GM12873 (cell line): ENCODE measurements around the gene CACNG6.

Experiments
- CTCF ChIP-seq: IDR thresholded peaks from 2 replicates; pipeline ENCODE4 v1.5.1; 2012; ENCODE audit warnings: low read depth, mild to moderate bottlenecking, moderate library complexity, low read length, control low read depth; ENCODE audit not compliant: insufficient read depth; ENCODE audit errors: missing control alignments

Gene CACNG6

GRCh38 chr19:53991224-53992113 lies at the start of gene CACNG6:
TSS of gene CACNG6 (plus strand) at chr19:53991637. CDS start at chr19:53992878, 1,241 bp downstream.
- TF ChIP-seq CTCF = no peak

GRCh38 chr19:53942001-53942786 lies 49.2 kb upstream of the CACNG6 start:
- no peak for TF ChIP-seq CTCF

- no peak for TF ChIP-seq CTCF
Measured at GRCh38 chr19:53944416-53944815, 47.0 kb upstream of the CACNG6 start.

GRCh38 chr19:53944933-53945332 lies 46.5 kb upstream of the CACNG6 start:
- no peak for TF ChIP-seq CTCF

GRCh38 chr19:53945441-53945840 lies 46.0 kb upstream of the CACNG6 start:
- TF ChIP-seq CTCF = no peak

GRCh38 chr19:53945998-53946397 lies 45.4 kb upstream of the CACNG6 start:
- no peak for TF ChIP-seq CTCF

- peak; percentile 14 for TF ChIP-seq CTCF
Measured at GRCh38 chr19:53947624-53948023, 43.8 kb upstream of the CACNG6 start.
